ENCODE measurements around the gene ITIH5. TPM values are rescaled to one million over a fixed set of nuclear protein-coding genes. Genes with fewer than 3 reads are reported as not detected.

Gene ITIH5
- total RNA-seq, 1 experiment from 2014 or later = not detected

DNA sequence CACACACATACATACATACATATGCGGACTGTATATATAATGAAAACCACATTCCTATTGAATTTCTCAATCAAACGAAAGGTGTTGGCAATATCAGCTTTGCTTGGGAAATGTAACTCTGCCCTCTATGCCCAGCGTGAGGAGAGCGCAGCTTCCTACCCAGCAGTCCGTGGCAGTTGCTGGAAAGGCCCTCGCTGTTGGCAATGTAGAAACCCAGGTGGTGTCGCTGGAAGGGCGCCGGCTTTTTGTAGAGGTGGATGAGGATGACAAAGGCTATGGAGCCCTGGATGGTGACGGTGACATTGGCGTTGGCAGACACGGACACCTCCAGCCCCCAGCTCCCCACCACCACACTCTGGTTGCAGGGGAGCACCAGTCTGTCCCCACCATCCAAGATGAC lies 100.9 kb downstream of the ITIH5 start:
- Histone ChIP-seq H3K27ac (ENCODE audit: low read length) (no peak overlapping the region), H3K9ac (ENCODE audit: low read length) (no peak overlapping the region), H3K79me2 (ENCODE audit: low read length) (no peaks in the 10 kb centered on the region), H3K9me3 (ENCODE audit: low read length) (no peaks in the 10 kb centered on the region), H4K20me1 (ENCODE audit: insufficient read depth, low read depth, low read length) (no peaks in the 10 kb centered on the region), H3K4me2 (ENCODE audit: low read depth, low read length, poor library complexity, severe bottlenecking) (no peak overlapping the region), H3K27me3 (ENCODE audit: low read length) (no peaks in the 10 kb centered on the region), H3K36me3 (ENCODE audit: insufficient read depth, low read length) (no peaks in the 10 kb centered on the region), H3K9me2 (replicated peaks; ENCODE audit: insufficient read depth, low read length) (no peaks in the 10 kb centered on the region), H3K4me3 (ENCODE audit: low read length) (no peak overlapping the region), H2AFZ (ENCODE audit: low read length) (no peak overlapping the region), H3K4me1 (ENCODE audit: low read length) (no peaks in the 10 kb centered on the region)
- no peak for DNase-seq

DNA sequence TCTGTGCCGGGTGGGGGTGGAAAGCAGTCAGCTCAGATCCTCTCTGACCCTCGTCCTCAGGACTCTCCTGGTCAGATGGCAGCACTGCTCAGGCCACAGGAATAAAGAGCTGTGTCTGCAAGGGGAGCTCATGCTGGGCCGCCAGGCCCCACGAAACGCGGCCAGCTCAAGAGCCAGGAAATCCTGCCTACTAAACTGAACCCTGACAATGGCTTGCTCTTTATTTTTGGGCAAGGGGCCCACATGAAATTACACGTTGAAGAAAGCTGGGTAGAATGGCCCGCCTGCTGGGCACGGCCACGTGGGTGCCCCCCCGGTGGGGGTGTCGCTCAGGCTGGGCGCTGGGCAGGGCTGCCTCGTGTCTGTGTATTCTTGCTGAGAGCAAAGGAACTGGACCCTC lies 103.0 kb downstream of the ITIH5 start:
- no peaks in the 10 kb centered on the region for H4K20me1 ChIP-seq (ENCODE audit: insufficient read depth, low read depth, low read length)
- H3K4me2 ChIP-seq (ENCODE audit: low read depth, low read length, poor library complexity, severe bottlenecking) = no peak overlapping the region
- H3K79me2 ChIP-seq (ENCODE audit: low read length) = no peaks in the 10 kb centered on the region
- no peak overlapping the region for H2AFZ ChIP-seq (ENCODE audit: low read length)
- H3K9ac ChIP-seq (ENCODE audit: low read length) = no peak overlapping the region
- no peaks in the 10 kb centered on the region for H3K36me3 ChIP-seq (ENCODE audit: insufficient read depth, low read length)
- no peak overlapping the region for H3K4me3 ChIP-seq (ENCODE audit: low read length)
- no peak overlapping the region for H3K27ac ChIP-seq (ENCODE audit: low read length)
- DNase-seq = no peak
- H3K9me2 ChIP-seq (replicated peaks; ENCODE audit: insufficient read depth, low read length) = no peaks in the 10 kb centered on the region
- H3K27me3 ChIP-seq (ENCODE audit: low read length) = no peaks in the 10 kb centered on the region
- no peaks in the 10 kb centered on the region for H3K9me3 ChIP-seq (ENCODE audit: low read length)
- no peaks in the 10 kb centered on the region for H3K4me1 ChIP-seq (ENCODE audit: low read length)

DNA sequence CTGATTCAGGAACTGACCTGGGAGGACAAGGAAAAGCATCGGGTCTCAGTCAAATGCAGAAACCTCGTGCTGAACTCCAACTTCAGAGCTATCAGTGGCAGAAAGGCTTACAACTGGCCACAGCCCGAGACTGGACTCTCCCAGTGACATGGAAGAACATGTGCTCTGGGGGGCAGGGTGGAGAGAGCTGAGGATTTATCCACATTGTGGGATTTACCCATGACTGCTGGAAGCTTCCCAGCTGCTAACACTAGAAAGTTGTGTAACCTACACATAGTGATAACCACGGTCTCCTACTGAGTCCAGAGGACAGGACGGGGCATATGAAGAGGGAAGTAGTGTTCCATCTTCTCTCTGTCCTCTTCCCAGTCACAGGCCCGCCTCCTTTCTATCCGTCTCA lies 103.4 kb downstream of the ITIH5 start:
- no peak overlapping the region for H3K27ac ChIP-seq (ENCODE audit: low read length)
- no peaks in the 10 kb centered on the region for H3K4me1 ChIP-seq (ENCODE audit: low read length)

DNA sequence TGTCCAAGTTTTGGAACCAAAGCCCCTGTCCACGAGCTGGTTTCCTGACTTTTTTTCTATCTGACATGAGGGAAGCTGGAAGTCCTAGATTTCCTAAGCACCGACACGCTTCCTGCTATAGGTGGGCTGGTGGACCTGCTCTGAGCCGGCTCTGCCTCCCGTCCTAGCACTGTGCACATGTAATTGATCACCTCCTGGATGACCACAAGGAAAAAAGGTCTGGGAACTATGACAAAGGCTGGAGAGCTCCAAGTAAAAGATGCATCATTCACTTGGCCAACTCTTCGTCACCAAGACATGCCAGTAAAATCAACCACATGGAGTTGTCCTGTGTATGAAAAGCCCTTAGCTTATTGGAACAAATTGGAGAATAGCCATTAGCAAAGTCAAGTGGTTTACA lies 104.8 kb downstream of the ITIH5 start:
- no peak for DNase-seq
- no peak overlapping the region for H3K4me2 ChIP-seq (ENCODE audit: low read depth, low read length, poor library complexity, severe bottlenecking)
- H2AFZ ChIP-seq (ENCODE audit: low read length) = no peak overlapping the region
- H3K79me2 ChIP-seq (ENCODE audit: low read length) = no peaks in the 10 kb centered on the region
- H3K4me1 ChIP-seq (ENCODE audit: low read length) = no peaks in the 10 kb centered on the region
- no peaks in the 10 kb centered on the region for H3K27me3 ChIP-seq (ENCODE audit: low read length)
- H4K20me1 ChIP-seq (ENCODE audit: insufficient read depth, low read depth, low read length) = no peaks in the 10 kb centered on the region
- H3K9ac ChIP-seq (ENCODE audit: low read length) = no peak overlapping the region
- no peak overlapping the region for H3K4me3 ChIP-seq (ENCODE audit: low read length)
- H3K9me3 ChIP-seq (ENCODE audit: low read length) = no peaks in the 10 kb centered on the region
- no peaks in the 10 kb centered on the region for H3K9me2 ChIP-seq (replicated peaks; ENCODE audit: insufficient read depth, low read length)
- no peak overlapping the region for H3K27ac ChIP-seq (ENCODE audit: low read length)
- H3K36me3 ChIP-seq (ENCODE audit: insufficient read depth, low read length) = no peaks in the 10 kb centered on the region

More for the DNA sequence above, 103.4 kb downstream of the ITIH5 start:
- no peaks in the 10 kb centered on the region for H3K36me3 ChIP-seq (ENCODE audit: insufficient read depth, low read length)
- no peak overlapping the region for H3K4me3 ChIP-seq (ENCODE audit: low read length)
- H3K79me2 ChIP-seq (ENCODE audit: low read length) = no peaks in the 10 kb centered on the region
- H2AFZ ChIP-seq (ENCODE audit: low read length) = no peak overlapping the region
- H3K27me3 ChIP-seq (ENCODE audit: low read length) = no peaks in the 10 kb centered on the region
- H3K9me2 ChIP-seq (replicated peaks; ENCODE audit: insufficient read depth, low read length) = no peaks in the 10 kb centered on the region
- H3K9ac ChIP-seq (ENCODE audit: low read length) = no peak overlapping the region
- no peak for DNase-seq
- H3K4me2 ChIP-seq (ENCODE audit: low read depth, low read length, poor library complexity, severe bottlenecking) = no peak overlapping the region
- H3K9me3 ChIP-seq (ENCODE audit: low read length) = no peaks in the 10 kb centered on the region
- H4K20me1 ChIP-seq (ENCODE audit: insufficient read depth, low read depth, low read length) = no peaks in the 10 kb centered on the region

DNA sequence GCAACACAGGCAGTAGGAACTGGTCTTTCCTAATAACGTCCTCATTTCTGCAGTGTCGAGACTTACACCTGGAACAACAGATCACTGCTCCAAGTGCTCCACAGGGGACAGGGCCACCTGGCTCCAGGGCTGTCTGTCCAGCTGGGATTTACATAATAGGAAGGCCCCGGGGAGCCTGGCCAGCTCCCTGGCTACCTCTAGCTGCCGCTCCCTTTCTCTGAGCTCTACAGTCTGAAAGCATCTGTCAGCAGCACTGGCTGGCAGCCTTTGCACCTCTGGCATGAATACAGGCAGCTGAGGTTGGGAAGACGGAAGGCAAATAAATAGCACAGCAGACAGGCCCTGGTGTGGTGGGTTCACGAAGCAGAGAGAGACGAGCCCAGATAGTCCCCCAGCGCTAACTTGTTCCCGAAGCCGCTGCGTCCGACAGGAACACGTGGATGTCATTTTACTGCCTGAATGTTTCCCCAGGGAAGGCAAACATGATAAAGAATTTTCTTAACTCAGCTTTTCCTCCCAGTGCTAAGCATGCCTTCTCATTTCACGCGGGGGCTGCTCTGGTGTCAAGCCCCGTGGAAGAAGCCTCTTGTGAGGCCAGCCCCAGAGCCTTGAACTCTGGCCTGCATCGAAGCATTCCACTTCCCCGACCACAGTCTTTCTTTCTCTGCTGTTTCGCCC lies 105.4 kb downstream of the ITIH5 start:
- H3K27ac ChIP-seq (ENCODE audit: low read length) = no peak overlapping the region
- no peak overlapping the region for H2AFZ ChIP-seq (ENCODE audit: low read length)
- H3K9me2 ChIP-seq (replicated peaks; ENCODE audit: insufficient read depth, low read length) = no peaks in the 10 kb centered on the region
- H3K79me2 ChIP-seq (ENCODE audit: low read length) = no peaks in the 10 kb centered on the region
- H3K4me3 ChIP-seq (ENCODE audit: low read length) = no peak overlapping the region
- no peaks in the 10 kb centered on the region for H3K9me3 ChIP-seq (ENCODE audit: low read length)
- H3K9ac ChIP-seq (ENCODE audit: low read length) = no peak overlapping the region
- no peak for DNase-seq
- H3K36me3 ChIP-seq (ENCODE audit: insufficient read depth, low read length) = no peaks in the 10 kb centered on the region
- no peaks in the 10 kb centered on the region for H4K20me1 ChIP-seq (ENCODE audit: insufficient read depth, low read depth, low read length)
- H3K4me2 ChIP-seq (ENCODE audit: low read depth, low read length, poor library complexity, severe bottlenecking) = no peak overlapping the region
- no peaks in the 10 kb centered on the region for H3K27me3 ChIP-seq (ENCODE audit: low read length)
- H3K4me1 ChIP-seq (ENCODE audit: low read length) = no peaks in the 10 kb centered on the region

DNA sequence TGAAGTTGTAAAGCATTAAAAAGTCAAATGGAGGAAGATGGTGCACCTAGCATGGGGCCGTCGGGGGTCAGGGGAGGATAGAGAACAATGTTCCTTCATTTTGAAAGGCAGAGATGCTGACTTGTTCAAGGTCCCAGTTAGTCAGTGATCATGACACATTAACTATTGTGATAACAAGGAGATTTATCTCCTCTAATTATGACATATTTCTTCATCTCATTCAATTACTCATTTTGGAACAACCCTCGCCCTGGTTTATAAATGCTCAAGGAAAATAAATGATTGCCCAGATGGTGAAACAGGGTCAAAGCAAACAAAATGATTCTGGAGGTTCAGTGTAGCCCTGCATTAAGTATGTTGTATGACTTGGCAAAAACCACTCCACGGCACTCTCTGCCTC lies 106.2 kb downstream of the ITIH5 start:
- Histone ChIP-seq H3K4me3 (ENCODE audit: low read length) (no peak overlapping the region), H3K79me2 (ENCODE audit: low read length) (no peaks in the 10 kb centered on the region), H3K27me3 (ENCODE audit: low read length) (no peaks in the 10 kb centered on the region), H3K9ac (ENCODE audit: low read length) (no peak overlapping the region), H3K4me1 (ENCODE audit: low read length) (no peaks in the 10 kb centered on the region), H3K4me2 (ENCODE audit: low read depth, low read length, poor library complexity, severe bottlenecking) (no peak overlapping the region), H4K20me1 (ENCODE audit: insufficient read depth, low read depth, low read length) (no peaks in the 10 kb centered on the region), H3K27ac (ENCODE audit: low read length) (no peak overlapping the region), H3K9me3 (ENCODE audit: low read length) (no peaks in the 10 kb centered on the region), H3K9me2 (replicated peaks; ENCODE audit: insufficient read depth, low read length) (no peaks in the 10 kb centered on the region), H2AFZ (ENCODE audit: low read length) (no peak overlapping the region), H3K36me3 (ENCODE audit: insufficient read depth, low read length) (no peaks in the 10 kb centered on the region)
- DNase-seq = no peak

DNA sequence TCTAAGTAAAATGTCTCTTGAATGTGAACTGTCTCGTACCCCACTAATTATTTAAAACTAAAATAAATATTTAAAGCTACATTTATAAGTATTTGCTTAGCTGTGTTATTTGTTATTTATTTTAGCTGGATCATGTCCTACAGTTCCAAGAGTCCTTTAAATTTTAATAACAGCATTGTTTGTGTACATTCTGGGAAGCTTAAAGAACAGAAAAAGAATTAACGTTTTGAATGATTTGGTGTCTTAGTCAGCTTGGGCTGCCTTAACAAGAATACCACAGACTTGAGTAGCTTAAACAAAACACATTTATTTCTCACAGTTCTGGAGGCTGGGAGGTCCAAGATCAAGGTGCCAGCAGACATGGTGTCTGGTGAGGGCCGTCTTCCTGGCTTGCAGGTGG lies 107.4 kb downstream of the ITIH5 start:
- Histone ChIP-seq H3K4me1 (ENCODE audit: low read length) (no peaks in the 10 kb centered on the region), H3K36me3 (ENCODE audit: insufficient read depth, low read length) (no peaks in the 10 kb centered on the region)
- DNase-seq = no peak

DNA sequence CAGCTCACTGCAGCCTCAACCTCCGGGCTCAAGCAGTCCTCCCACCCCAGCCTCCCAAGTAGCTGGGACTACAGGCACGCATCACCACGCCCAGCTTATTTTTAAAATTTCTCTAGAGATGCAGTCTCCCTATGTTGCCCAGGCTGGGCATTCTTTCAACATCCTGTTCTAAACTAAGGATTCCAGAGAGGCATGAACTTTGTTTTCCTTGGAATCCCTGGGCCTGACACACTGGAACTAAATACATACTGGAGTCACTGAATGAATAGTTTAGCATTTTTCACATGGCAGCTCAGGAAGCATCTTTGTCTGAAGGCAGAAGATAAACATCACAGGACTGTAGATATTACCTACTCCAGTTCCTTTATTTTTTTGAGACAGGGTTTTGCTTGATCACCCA lies 108.7 kb downstream of the ITIH5 start:
- Histone ChIP-seq H3K9me3 (ENCODE audit: low read length) (no peaks in the 10 kb centered on the region), H4K20me1 (ENCODE audit: insufficient read depth, low read depth, low read length) (no peaks in the 10 kb centered on the region), H3K4me1 (ENCODE audit: low read length) (no peaks in the 10 kb centered on the region), H2AFZ (ENCODE audit: low read length) (no peak overlapping the region), H3K4me2 (ENCODE audit: low read depth, low read length, poor library complexity, severe bottlenecking) (no peak overlapping the region), H3K9me2 (replicated peaks; ENCODE audit: insufficient read depth, low read length) (no peaks in the 10 kb centered on the region), H3K36me3 (ENCODE audit: insufficient read depth, low read length) (no peaks in the 10 kb centered on the region), H3K79me2 (ENCODE audit: low read length) (no peaks in the 10 kb centered on the region), H3K4me3 (ENCODE audit: low read length) (no peak overlapping the region), H3K27me3 (ENCODE audit: low read length) (no peaks in the 10 kb centered on the region), H3K9ac (ENCODE audit: low read length) (no peak overlapping the region), H3K27ac (ENCODE audit: low read length) (no peak overlapping the region)
- no peak for DNase-seq

More for the DNA sequence above, 107.4 kb downstream of the ITIH5 start:
- Histone ChIP-seq H3K9me2 (replicated peaks; ENCODE audit: insufficient read depth, low read length) (no peaks in the 10 kb centered on the region), H3K79me2 (ENCODE audit: low read length) (no peaks in the 10 kb centered on the region), H3K4me2 (ENCODE audit: low read depth, low read length, poor library complexity, severe bottlenecking) (no peak overlapping the region), H3K4me3 (ENCODE audit: low read length) (no peak overlapping the region), H3K27ac (ENCODE audit: low read length) (no peak overlapping the region), H3K27me3 (ENCODE audit: low read length) (no peaks in the 10 kb centered on the region), H4K20me1 (ENCODE audit: insufficient read depth, low read depth, low read length) (no peaks in the 10 kb centered on the region), H3K9ac (ENCODE audit: low read length) (no peak overlapping the region), H2AFZ (ENCODE audit: low read length) (no peak overlapping the region), H3K9me3 (ENCODE audit: low read length) (no peaks in the 10 kb centered on the region)

Data from Karpas-422 (cell line).